Measurements from ENCODE around the gene NFKBIB.
A peak's percentile ranks its signal among the peaks of the same experiment; 100 is the strongest.

DNA sequence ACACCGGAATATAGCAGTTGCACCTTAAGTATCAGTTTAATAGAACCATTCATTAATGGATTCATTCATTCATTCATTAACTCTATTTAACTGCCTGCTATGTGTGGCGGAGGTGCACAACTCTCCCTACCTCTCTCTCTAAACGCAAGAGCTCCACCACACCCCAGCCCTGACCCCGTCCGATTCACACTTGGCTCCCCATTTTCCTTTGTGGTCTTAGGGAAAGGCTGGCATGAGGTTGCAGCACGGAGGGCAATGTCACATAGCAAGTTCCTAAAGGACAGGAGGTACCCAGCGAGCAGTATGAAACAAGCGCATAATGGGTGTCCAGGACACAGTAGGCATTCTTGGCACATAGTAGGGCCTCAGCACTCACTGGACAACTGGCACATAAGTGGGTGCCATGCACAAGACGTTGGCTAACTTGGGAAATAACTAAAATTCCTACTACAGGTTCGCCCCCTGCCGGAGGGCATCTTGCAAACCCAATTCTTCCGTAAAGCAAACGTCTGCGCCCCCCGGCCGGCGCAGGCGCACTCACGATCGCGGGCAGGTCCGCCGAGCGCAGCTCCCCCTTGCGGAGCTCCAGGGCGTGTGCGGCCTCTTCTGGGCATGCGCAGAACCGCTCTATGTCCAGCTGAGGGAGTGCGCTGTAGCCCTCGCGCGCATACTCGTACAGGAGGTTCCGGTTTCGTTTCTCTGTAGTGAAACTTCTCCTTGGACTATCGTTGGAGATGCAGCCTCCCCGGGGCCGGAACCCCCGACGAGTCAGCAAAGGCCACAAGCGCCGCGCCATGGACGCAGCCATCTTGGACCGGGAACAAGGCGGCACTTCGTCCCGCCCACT, 30.4 kb downstream of the NFKBIB start, which contains the start of gene SARS2:
- TF ChIP-seq, protein P1, sequence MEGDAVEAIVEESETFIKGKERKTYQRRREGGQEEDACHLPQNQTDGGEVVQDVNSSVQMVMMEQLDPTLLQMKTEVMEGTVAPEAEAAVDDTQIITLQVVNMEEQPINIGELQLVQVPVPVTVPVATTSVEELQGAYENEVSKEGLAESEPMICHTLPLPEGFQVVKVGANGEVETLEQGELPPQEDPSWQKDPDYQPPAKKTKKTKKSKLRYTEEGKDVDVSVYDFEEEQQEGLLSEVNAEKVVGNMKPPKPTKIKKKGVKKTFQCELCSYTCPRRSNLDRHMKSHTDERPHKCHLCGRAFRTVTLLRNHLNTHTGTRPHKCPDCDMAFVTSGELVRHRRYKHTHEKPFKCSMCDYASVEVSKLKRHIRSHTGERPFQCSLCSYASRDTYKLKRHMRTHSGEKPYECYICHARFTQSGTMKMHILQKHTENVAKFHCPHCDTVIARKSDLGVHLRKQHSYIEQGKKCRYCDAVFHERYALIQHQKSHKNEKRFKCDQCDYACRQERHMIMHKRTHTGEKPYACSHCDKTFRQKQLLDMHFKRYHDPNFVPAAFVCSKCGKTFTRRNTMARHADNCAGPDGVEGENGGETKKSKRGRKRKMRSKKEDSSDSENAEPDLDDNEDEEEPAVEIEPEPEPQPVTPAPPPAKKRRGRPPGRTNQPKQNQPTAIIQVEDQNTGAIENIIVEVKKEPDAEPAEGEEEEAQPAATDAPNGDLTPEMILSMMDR (IDR thresholded peaks at IDR 0.05) = peak; percentile 98 to 99 (median 98)
- TF ChIP-seq POLR2A (IDR thresholded peaks at IDR 0.05) = peak in 1 of 2 donors; percentile 7
- TF ChIP-seq EP300 (IDR thresholded peaks at IDR 0.05) = no peak
